HG03196 (cell line): ENCODE measurements around the gene ACBD6.

Experiments used
- ATAC-seq: cut with Tn5 transposase; IDR thresholded peaks from one replicate; pipeline ENCODE4 v1.9.1; 2021; ENCODE audit not compliant: unreplicated experiment

Gene ACBD6

GRCh38 chr1:180277476-180278193 is 224.7 kb downstream of the ACBD6 start:
- ATAC-seq, result no peak

GRCh38 chr1:180275726-180276125 is 226.7 kb downstream of the ACBD6 start:
- ATAC-seq, result no peak

- no peak for ATAC-seq
Observed at GRCh38 chr1:180274221-180274620, 228.2 kb downstream of the ACBD6 start.

GRCh38 chr1:180273066-180273465 is 229.3 kb downstream of the ACBD6 start:
- ATAC-seq, result no peak

GRCh38 chr1:180272395-180272794 is 230.0 kb downstream of the ACBD6 start:
- ATAC-seq, result no peak

- no peak for ATAC-seq
Observed at GRCh38 chr1:180271272-180272255, 230.8 kb downstream of the ACBD6 start.

GRCh38 chr1:180270530-180271271 is 231.7 kb downstream of the ACBD6 start:
- no peak for ATAC-seq

- no peak for ATAC-seq
Observed at GRCh38 chr1:180269645-180270529, 232.5 kb downstream of the ACBD6 start.

GRCh38 chr1:180268556-180269075 is 233.8 kb downstream of the ACBD6 start:
- ATAC-seq, result no peak

- no peak for ATAC-seq
Observed at GRCh38 chr1:180267761-180268555, 234.4 kb downstream of the ACBD6 start.

- no peak for ATAC-seq
Observed at GRCh38 chr1:180267211-180267561, 235.2 kb downstream of the ACBD6 start.

- no peak for ATAC-seq
Observed at GRCh38 chr1:180266275-180267210, 235.8 kb downstream of the ACBD6 start.

- ATAC-seq, result no peak
Observed at GRCh38 chr1:180265871-180266270, 236.5 kb downstream of the ACBD6 start.

- no peak for ATAC-seq
Observed at GRCh38 chr1:180265201-180265600, 237.2 kb downstream of the ACBD6 start.

GRCh38 chr1:180264595-180264994 is 237.8 kb downstream of the ACBD6 start:
- ATAC-seq, result no peak

- ATAC-seq, result no peak
Observed at GRCh38 chr1:180262628-180263488, 239.5 kb downstream of the ACBD6 start.

- no peak for ATAC-seq
Observed at GRCh38 chr1:180261524-180262155, 240.7 kb downstream of the ACBD6 start.
